ENCODE measurements around the gene CTDSP2.

CTDSP2 gene

DNA sequence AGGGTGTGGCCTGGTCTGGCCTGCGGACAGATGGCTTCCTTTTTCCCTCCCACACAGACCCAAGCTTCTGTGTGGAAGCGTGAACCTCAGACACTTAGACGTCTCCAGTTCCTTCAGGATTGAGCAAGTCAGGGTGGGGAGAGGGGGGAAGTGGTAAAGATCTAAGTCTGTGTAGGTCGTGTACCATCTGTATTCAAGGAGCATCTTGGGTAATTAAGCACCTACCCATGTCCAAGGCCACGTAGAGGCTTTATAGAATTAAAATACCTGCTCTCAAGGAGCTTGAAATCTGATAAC lies 29.7 kb downstream of the CTDSP2 start:
- POLR2A ChIA-PET = no interaction called here
- CTCF ChIA-PET = interaction anchor here (0.7 kb wide), 1 partner anchor 15 kb away, joined by 3 read pairs; no protein-coding TSS in a partner anchor
- DNase-seq (ENCODE audit: extremely low spot score) = no peak
- TF ChIP-seq BHLHE40 (IDR thresholded peaks at IDR 0.05; ENCODE audit: borderline replicate concordance) (no peak), NFRKB (IDR thresholded peaks at IDR 0.05) (no peak), LEF1 (IDR thresholded peaks at IDR 0.05; ENCODE audit: borderline replicate concordance) (no peak), CTBP1 (IDR thresholded peaks at IDR 0.05; ENCODE audit: borderline replicate concordance) (no peak), HDGF (IDR thresholded peaks at IDR 0.05; ENCODE audit: borderline replicate concordance) (no peak), SUZ12 (IDR thresholded peaks at IDR 0.05) (no peak), L3MBTL2 (conservative IDR thresholded peaks at IDR 0.05) (no peak), FOXK2 (IDR thresholded peaks at IDR 0.05) (no peak), SP1 (IDR thresholded peaks at IDR 0.05) (no peak), TARDBP (IDR thresholded peaks at IDR 0.05) (no peak), ELF4 (IDR thresholded peaks at IDR 0.05) (no peak), FOXA1 (IDR thresholded peaks at IDR 0.05) (no peak), ARNT (IDR thresholded peaks at IDR 0.05) (no peak), FOXM1 (IDR thresholded peaks at IDR 0.05; ENCODE audit: borderline replicate concordance) (no peak), ZNF384 (IDR thresholded peaks at IDR 0.05) (no peak)
- TF ChIP-seq, protein P1, sequence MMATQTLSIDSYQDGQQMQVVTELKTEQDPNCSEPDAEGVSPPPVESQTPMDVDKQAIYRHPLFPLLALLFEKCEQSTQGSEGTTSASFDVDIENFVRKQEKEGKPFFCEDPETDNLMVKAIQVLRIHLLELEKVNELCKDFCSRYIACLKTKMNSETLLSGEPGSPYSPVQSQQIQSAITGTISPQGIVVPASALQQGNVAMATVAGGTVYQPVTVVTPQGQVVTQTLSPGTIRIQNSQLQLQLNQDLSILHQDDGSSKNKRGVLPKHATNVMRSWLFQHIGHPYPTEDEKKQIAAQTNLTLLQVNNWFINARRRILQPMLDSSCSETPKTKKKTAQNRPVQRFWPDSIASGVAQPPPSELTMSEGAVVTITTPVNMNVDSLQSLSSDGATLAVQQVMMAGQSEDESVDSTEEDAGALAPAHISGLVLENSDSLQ (IDR thresholded peaks at IDR 0.05) = no peak

DNA sequence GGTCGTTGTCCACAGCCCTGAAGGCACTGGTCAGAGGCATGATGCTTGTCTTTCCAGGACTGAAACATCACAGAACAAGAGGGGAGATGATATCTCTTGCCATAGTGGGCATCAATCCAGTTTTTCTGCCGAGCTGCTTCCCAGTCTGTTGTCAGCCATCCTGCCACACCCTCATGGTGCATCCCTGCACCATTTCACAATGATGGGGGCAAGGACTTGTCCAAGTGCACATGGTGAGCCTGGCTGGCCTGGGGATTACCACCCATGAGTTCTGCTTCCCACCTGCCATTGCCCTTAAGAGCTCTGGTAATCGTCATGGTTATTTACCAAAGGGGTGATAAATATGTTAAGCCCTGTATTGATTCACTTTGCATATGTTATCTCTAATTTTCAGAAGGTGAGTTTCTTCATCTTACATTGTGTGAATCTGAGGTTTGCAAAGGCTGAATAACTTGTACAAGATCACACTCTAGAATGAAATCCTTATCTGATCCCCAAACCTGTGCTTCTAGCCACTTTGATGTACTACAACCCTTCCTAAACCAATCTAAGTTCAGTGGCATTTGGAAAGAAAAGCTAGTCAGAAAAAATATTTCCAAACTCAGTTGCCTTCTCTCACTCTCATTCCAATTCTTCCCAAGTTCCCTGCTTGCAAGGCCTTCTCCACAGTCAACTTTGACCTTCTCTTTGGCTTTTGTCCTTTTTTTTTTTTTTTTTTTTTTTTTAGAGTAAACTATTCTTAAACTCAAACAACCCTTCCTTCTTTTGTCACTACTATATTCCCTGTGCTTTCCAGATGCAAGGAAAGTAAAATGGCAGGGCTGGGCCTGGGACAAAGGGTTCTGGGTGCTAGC lies 30.3 kb downstream of the CTDSP2 start:
- DNase-seq (ENCODE audit: extremely low spot score) = no peak
- TF ChIP-seq NFRKB (IDR thresholded peaks at IDR 0.05) = no peak
- no peak for TF ChIP-seq TARDBP (IDR thresholded peaks at IDR 0.05)
- no peak for TF ChIP-seq ELF4 (IDR thresholded peaks at IDR 0.05)
- no peak for TF ChIP-seq BHLHE40 (IDR thresholded peaks at IDR 0.05; ENCODE audit: borderline replicate concordance)
- TF ChIP-seq ZNF384 (IDR thresholded peaks at IDR 0.05) = no peak
- no peak for TF ChIP-seq FOXM1 (IDR thresholded peaks at IDR 0.05; ENCODE audit: borderline replicate concordance)
- TF ChIP-seq, protein P1 (IDR thresholded peaks at IDR 0.05) = no peak
- TF ChIP-seq SP1 (IDR thresholded peaks at IDR 0.05) = no peak
- TF ChIP-seq FOXA1 (IDR thresholded peaks at IDR 0.05) = no peak
- no peak for TF ChIP-seq SUZ12 (IDR thresholded peaks at IDR 0.05)
- no peak for TF ChIP-seq LEF1 (IDR thresholded peaks at IDR 0.05; ENCODE audit: borderline replicate concordance)
- ChIA-PET POLR2A (no interaction called here), CTCF (interaction anchor here (0.7 kb wide), 1 partner anchor 14 kb away, joined by 3 read pairs; no protein-coding TSS in a partner anchor)

DNA sequence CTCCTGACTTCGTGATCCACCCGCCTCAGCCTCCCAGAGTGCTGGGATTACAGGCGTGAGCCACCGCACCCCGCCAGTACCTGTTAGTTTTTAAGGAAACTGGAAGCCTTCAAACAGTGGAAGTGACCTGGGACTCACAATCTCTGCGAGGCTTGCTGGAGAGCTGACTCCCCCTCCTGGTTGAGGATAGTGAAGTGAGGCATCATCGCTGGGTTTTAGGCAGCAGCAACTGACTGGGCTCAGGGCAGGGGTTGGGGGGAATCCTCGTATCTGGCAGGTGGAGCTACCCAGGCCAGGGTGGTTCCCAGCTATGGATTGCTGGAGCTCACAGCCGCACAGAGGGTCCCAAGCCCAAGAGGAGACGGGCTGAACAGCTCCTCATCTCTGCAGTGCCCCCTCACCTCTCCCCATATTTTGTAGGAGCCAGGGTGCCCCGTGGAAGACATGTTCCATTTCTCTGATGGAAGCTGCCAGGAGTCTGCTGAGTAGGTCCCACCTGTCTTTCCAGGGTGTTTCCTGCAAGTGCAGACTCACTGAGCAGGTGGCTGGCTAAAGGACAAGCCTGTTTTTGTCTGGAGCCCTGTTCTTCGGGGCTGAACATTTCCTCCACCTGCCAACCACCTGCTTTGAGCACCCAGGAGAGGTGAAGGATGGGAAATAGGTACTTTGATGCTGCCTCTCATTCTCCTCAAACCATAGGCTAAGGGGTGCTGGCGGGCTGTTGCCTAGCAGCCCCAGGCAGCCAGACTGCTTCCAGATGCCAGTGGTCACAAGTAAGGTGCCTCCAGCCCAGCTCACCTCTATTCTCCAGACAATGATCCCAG lies 31.1 kb downstream of the CTDSP2 start:
- no peak for DNase-seq (ENCODE audit: extremely low spot score)
- ChIA-PET CTCF (interaction anchor here (0.7 kb wide), 1 partner anchor 43 kb away, joined by 3 read pairs; no protein-coding TSS in a partner anchor), POLR2A (no interaction called here)
- no peak for TF ChIP-seq FOXM1 (IDR thresholded peaks at IDR 0.05; ENCODE audit: borderline replicate concordance)

- POLR2A ChIA-PET = no interaction called here
- DNase-seq (ENCODE audit: extremely low spot score) = no peak
- TF ChIP-seq FOXK2 (IDR thresholded peaks at IDR 0.05) (no peak), HDGF (IDR thresholded peaks at IDR 0.05; ENCODE audit: borderline replicate concordance) (no peak), FOXA1 (IDR thresholded peaks at IDR 0.05) (no peak), BHLHE40 (IDR thresholded peaks at IDR 0.05; ENCODE audit: borderline replicate concordance) (no peak), SUZ12 (IDR thresholded peaks at IDR 0.05) (no peak), SP1 (IDR thresholded peaks at IDR 0.05) (no peak), ELF4 (IDR thresholded peaks at IDR 0.05) (no peak), ARNT (IDR thresholded peaks at IDR 0.05) (no peak), ZNF384 (IDR thresholded peaks at IDR 0.05) (no peak), CTBP1 (IDR thresholded peaks at IDR 0.05; ENCODE audit: borderline replicate concordance) (no peak)
- TF ChIP-seq, protein P1 (IDR thresholded peaks at IDR 0.05) = no peak
- CTCF ChIA-PET = no interaction called here
Observed at GRCh38 chr12:57813971-57814772, 32.4 kb downstream of the CTDSP2 start.

DNA sequence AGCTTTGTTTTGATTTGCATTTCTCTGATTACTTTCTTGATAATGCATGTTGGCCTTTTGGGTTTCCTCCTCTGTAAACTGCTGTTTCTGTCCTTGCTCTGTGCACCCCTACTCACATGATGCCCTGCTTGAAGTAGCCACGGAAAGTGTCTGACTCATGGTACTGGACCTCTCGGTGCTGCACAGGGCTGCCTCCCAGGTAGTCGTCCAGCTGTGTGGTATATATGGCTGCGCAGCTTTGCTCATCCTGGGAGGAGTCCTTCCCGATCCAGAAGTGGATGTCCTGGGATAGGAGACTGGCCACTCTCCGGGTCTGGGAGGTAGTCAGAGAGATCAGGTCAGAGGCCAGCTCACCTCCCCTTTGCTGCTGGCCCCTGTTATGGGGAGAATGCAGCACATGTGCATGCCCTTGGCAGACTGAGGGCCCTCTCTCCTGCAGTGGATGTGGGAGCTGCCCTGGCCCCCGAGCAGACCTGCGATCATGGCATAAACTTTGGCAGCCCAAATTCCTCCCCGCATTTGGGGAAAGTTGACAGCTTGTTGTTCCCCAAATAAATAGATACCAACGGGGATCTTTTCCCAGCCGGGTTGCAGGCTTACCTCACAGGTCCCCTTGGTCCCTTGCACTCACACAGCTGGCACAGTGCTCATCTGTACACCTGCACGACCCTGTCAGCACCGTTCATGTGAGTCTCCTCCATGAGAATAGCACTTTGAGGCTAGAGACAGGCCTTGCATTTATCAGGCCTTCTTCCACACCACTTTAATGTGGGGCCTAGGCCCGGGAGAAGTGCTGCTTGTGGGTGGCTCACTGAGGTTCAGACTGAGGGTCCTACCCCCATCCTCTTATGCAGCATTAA lies 33.2 kb downstream of the CTDSP2 start:
- no peak for TF ChIP-seq ELF4 (IDR thresholded peaks at IDR 0.05)
- no peak for TF ChIP-seq L3MBTL2 (conservative IDR thresholded peaks at IDR 0.05)
- TF ChIP-seq FOXM1 (IDR thresholded peaks at IDR 0.05; ENCODE audit: borderline replicate concordance) = no peak
- TF ChIP-seq SP1 (IDR thresholded peaks at IDR 0.05) = no peak
- no peak for TF ChIP-seq FOXA1 (IDR thresholded peaks at IDR 0.05)
- ChIA-PET CTCF (interaction anchor here (1.5 kb wide), 1 partner anchor 11 kb away, joined by 4 read pairs; no protein-coding TSS in a partner anchor), POLR2A (no interaction called here)
- no peak for DNase-seq (ENCODE audit: extremely low spot score)
